Heart left ventricle (tissue), 13 donors: ENCODE measurements around the gene GPC6.

ENCODE experiments used
- POLR2A ChIP-seq, 2 donors: fragments of 450-650 bp; IDR thresholded peaks; one replicate each; pipeline ENCODE4 v1.6.1; 2017; ENCODE audit warnings: antibody characterized with exemption in 2 of 2, mild to moderate bottlenecking in 2 of 2, moderate library complexity in 2 of 2
- TF ChIP-seq, protein P1 (sequence below), 12 donors: fragments of 200-600 bp; sonication (generic) in 4 of 12; IDR thresholded peaks; one replicate each; pipeline versions ENCODE4 v1.5.0 to v1.8.0; 2018 to 2022; ENCODE audit warnings: antibody characterized with exemption in 12 of 12, mild to moderate bottlenecking in 5 of 12
- donor health status: ischemic (EF 13 %, LVEDD 7.1; RV severe dilation, severe dysfunction).
- donor health status: DM: no; HTN: yes; CAD: no.
- donor health status: DM: no; HTN: no; CAD: no.
- donor health status: ischemic (EF 25% LVEDD 6.9; RV normal size, moderate dysfunction).
- donor health status: ischemic (EF 25% LVEDD 5.7; RV mildly dilated, moderate dysfunction).
- donor health status: ischemic (EF 35%, LVEDD 5.7; RV mildly dilated, moderate dysfunction).
- donor health status: nonischemic (EF 11% LVEDD 7.7; RV severe dilation, severe dysfunction).
- donor health status: DM: yes; HTN: yes; CAD: no.
- donor health status: PGD.
- donor health status: ischemic (EF 29% LVEDD 5.4; RV normal size, mild dysfunction).
- donor health status: nonischemic (EF 23%, LVEDD 6.1; RV moderate dilation, normal function).

DNA sequence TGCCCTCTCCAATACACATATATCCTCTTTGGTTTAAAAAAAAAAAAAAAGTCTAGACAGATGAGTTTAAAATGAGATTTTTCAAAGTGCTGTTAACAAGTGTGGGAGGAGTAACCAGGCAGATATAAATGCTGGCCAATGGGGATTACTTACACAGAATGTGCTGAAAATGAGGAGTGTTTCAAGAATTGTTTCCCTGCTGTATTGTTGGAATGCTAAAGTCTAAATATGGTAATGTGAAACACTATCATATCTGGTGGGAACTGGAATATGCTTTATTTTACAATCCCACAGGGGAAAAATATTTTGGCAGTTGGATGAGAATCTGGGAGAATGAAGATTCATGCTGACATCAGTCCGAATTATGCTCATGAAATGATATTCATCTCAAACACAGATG is 1002.2 kb downstream of the GPC6 start:
- TF ChIP-seq, protein P1, sequence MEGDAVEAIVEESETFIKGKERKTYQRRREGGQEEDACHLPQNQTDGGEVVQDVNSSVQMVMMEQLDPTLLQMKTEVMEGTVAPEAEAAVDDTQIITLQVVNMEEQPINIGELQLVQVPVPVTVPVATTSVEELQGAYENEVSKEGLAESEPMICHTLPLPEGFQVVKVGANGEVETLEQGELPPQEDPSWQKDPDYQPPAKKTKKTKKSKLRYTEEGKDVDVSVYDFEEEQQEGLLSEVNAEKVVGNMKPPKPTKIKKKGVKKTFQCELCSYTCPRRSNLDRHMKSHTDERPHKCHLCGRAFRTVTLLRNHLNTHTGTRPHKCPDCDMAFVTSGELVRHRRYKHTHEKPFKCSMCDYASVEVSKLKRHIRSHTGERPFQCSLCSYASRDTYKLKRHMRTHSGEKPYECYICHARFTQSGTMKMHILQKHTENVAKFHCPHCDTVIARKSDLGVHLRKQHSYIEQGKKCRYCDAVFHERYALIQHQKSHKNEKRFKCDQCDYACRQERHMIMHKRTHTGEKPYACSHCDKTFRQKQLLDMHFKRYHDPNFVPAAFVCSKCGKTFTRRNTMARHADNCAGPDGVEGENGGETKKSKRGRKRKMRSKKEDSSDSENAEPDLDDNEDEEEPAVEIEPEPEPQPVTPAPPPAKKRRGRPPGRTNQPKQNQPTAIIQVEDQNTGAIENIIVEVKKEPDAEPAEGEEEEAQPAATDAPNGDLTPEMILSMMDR (IDR thresholded peaks at IDR 0.05) = no peak
- no peak for TF ChIP-seq POLR2A (IDR thresholded peaks at IDR 0.05)
